NOMO-1 treated with dmso at 0.1 percent for 144 hours (cell line): Measurements from ENCODE around the gene MOB1B.
"Not testable (repeated sequence)": the region's sequence is repeated elsewhere in the genome, so short reads cannot be mapped to it uniquely, and the experiment has no call there.

ENCODE experiments used
- DNase-seq: peaks from one replicate; lab custom pipeline; 2025; ENCODE audit not compliant: unreplicated experiment; lab: John Stamatoyannopoulos, UW

The MOB1B gene

DNA sequence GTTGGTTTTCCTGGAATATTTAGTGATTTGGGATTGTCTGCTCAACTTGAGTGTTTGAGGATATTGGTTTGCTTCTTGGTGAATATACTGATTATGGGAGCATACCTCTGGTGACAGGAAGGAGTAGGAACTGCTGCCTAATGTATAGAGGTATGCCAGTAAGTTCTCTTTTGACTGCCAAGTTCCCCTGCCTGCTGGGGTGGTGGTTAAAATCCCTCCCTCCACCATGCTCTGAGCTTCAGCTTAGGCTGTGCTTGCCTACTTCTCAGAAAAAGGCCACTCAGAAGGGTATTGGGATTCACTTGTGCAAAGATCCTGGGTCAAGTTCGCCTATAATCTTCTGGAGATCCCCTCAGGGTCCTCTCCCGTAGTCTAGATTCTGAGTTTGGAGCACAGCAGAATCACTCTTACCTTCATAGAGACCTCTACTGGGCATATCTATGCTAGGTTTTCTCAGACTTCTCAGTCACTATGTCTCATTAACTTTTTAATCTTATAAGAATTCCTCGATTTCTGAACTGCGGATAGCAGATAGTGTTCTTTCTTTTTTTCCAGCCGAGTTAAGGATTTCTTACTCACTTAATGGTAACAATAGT lies 46.6 kb downstream of the MOB1B start:
- DNase-seq: no peak

DNA sequence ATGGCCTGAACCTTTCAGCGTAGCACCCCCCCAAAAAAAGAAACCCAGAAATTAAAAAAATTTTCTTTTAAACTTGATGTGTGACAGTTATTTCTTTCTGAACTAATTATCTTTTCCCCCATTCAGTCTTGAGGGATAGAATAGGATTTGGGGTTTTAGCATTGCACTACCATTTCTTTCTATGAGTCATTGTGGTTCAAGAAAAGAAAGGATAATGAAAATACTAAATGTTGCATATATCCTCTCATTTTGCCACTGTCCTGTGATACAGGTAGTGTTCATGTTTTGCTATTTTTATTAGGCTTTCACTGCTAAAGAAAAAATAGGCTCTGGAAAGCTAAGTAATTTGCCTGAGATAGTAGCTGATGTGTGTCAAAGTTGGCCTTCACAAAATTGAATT lies 51.9 kb downstream of the MOB1B start:
- no peak for DNase-seq

DNA sequence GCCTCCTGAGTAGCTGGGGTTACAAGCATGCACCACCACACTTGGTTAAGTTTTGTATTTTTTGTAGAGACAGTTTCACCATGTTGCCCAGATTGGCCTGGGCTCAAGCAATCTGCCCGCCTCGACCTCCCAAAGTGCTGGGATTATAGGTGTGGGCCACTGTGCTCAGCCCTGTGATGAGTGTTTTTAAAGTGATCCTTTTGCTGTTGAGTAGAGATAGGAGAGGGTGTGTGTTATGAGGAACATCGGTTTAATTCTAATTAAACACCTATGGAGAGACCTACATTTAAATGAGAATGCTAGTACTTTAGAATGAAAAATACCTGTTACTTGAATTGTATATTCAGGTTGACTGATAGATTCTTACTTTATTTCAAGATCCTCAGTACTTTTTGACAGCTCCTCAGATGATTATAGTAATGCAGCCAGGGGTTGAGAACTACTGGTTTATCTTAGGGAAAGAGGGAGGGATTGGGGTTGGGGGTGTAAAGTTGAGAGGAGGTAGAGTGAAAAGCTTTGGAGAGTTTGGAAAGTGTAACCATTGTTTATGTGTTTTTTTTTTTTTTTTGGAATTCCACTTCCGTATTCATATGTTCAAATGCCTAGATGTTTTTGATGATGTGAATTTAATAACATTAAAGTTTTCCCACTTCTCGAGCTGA lies 54.5 kb downstream of the MOB1B start:
- DNase-seq: no peak

DNA sequence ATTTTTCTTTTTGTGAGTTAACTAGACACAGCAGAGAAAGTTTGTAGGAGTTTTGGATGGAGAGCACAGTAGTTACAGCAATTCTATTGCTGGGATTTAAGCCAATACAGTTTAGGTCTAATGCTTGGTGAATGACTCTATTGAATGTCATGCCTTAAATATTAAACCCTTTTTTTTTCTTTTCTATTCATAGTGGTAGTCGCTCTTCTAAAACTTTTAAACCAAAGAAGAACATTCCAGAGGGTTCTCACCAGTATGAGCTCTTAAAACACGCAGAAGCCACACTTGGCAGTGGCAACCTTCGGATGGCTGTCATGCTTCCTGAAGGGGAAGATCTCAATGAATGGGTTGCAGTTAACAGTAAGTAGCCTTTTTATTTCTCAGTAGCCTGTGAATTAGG lies 56.5 kb downstream of the MOB1B start:
- no peak for DNase-seq

DNA sequence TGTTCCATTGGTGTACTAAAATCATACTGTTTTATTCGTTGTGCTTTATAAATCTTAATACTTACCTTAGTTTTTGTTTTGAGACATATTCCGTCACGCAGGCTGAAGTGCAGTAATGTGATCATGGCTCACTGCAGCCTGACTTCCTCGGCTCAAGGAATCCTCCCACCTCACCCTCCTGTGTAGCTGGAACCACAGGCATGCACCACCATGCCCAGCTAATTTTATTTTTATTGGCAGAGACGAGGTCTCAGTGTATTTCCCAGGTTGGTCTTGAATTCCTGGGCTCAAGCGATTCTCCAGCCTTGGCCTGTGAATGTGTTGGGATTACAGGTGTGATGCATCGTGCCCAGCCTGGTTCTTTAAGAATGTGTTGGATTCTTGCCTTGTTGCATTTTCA lies 66.9 kb downstream of the MOB1B start:
- no peak for DNase-seq

DNA sequence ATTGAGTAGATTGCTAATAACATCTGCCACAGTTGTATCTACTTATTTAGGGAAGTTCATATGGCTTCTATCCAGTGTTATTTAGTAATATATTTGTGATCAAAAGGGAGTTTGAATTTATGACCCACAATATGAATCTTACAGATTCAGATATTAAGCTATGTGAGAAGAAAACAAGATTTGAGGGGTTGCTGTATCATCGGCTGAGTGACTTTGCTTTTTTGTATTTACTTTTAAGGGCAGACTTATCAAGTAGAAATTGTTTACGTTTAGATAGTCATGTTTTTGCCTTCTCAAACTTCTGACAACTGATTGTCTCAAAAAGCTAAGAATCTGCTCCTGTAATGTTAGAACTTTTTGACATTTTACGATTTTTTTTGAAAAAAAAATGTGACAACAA lies 74.1 kb downstream of the MOB1B start:
- no peak for DNase-seq

DNA sequence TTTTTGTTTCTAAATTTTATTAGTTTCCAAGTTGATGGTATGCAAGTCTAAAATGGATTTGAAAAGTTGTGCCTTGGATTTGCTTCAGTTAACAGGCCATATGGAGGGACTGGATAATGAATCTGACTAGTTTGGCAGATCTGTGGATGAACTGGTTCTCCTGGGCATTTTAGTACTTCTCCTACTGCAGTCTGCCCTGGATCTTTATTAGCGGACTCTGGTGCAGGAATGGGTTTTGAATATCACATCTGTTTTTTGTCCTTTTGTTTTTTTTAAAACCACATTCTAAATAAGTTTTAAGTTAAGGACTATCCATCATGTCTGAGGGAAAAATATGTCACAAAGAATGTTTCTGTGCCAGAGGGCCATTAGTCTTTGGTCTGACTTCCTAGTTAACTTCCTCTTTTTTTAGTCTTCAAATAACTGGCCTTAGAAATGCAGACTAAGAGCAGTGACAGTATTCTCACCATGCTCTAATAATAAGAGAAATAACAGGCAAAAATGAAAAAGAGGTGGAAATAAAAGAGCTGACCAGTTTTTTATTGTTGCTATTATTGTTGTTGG lies 77.4 kb downstream of the MOB1B start:
- DNase-seq: peak; percentile 39

DNA sequence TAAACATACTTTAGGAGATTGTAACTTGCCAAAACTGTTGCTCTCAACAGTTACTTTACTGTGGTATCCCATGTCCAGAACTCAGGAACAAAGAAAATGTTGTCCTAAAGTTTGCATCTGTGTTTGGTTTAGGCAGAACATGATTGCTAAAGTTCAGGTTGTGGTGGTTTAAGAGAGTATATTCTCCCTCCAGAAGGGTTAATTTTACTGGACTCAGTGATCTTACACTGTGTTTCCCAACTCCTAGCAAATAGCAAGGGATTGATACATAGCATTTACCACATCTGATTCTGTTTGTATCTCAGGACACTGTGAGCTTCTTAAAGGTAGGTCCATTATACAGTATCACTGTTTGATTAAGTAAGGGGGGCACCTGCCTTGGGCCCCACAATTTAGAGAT lies 78.0 kb downstream of the MOB1B start:
- DNase-seq: no peak

DNA sequence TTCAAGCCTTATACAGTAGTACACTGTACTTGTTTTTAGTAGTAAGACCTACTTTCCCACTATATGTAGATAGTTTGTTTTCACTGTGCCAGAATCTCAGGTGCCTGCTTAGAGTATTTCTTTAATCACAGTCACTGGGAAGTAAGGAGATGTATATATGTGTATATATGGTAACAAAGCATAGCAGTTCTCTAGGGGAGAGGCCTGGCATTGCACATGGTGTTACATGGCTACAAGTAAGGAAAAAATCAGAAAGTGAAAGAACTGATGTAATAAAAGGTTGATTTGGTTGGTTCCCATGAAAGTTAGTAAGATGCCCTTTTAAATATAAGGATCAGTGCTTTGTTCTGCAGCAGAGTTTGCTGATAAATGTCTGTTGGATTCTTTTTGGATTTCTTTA lies 81.9 kb downstream of the MOB1B start:
- no peak for DNase-seq

DNA sequence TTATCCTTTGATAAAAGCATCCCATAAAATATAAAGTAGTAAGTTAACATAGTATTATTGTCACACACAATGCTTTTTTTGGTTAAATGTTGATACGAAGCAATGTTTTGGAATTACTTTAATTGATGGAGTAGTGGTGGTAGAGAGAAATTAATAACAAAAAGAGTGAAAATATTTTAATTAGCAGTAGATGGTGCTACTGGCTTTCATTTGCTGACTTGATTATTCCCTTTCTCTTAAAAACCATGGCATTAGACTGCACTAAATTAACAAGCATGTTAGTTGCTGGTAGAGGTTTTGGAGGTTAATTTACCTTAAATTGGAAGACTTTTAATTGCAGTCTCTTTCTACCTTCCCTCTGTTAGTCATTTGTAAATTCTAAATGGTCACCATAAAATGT lies 82.4 kb downstream of the MOB1B start:
- no peak for DNase-seq

DNA sequence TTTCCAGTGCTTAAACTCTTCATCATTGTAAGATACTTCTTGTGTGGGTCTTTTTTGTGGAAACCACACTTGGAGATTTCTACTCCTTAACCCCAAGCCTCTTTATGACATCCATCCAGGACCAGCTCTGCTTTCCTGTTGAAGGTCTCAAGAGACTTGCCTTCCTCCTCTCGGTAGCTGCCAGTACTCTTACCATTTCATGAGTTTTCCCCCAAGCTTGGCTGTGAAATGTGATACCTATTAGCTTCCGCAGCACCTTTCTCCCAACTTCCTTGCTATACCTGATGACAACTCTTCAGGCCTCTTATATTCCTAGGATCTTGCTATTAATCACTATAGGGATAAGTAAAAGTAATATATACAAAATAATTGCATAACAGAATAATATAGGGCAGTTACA lies 89.4 kb downstream of the MOB1B start:
- DNase-seq: no peak

DNA sequence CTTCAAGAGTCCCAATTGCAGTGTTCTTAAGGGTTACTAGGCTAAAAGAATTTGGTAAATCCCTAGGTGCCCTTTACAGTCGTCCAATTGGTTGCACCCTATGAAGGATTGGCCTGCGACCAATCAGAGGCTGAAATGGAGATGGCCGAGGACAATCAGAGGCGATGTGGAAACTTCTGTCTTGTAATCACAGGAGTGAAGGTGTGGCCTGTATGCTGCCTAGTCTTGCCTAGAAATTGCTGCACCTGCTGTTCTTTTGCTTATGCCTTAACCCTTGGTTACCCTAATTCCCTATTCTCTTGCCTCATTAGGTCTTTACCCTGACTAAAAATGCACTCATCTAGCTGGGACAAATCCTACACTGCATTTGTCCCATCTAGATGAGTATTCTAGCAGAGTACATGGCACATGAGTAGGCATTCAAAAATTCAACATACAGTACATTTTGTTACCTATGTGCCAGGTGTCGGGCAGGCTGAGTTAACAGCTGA lies 90.3 kb downstream of the MOB1B start:
- no peak for DNase-seq

DNA sequence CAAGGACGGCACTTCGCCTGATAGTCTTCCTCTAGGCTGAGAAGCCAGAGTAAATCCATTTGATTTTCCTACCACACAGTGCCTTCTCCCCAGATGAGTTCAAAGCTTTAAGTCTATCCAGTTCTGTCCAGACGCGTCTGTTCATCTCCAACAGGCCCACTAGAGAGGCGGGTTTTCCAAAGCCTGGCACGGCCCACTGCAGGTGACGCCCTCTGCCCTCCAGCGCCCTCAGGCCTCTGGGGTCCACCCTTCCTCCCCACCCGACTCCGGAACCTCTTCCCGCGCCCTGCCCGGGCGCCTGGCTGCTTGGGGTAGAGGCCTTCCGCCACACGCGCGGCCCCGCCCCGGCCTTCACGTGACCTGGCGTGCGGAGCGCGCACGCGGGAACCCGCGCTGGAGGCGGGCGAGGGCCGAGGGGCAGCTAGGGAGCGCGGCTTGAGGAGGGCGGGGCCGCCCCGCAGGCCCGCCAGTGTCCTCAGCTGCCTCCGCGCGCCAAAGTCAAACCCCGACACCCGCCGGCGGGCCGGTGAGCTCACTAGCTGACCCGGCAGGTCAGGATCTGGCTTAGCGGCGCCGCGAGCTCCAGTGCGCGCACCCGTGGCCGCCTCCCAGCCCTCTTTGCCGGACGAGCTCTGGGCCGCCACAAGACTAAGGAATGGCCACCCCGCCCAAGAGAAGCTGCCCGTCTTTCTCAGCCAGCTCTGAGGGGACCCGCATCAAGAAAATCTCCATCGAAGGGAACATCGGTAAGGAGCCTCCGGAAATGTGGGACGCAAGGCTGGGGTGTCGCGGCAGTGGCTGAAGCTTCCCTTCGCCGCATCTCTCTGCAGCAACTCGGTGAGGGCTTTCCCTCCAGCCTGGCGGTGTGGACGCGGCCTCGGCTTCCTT lies 91.3 kb downstream of the MOB1B start, which contains the start of gene DCK:
DCK (plus strand) TSS at position 469 of the 888 bp plus-strand sequence; CDS start at position 656, 187 bp downstream.
- peak; percentile 92 for DNase-seq

DNA sequence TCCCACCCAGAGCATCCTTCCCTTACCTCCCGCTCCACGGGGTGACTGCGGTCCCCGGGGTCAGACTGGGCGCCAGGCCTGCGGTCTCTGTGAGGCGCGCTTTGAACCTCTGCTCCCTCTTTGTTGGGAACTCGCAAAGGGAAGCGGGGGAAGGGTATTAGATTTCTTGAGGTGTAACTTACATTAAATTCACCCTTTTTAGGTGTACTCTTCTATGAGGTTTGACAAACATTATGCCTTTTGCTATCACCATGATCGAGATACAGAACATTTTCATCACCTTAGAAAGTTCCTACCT lies 91.8 kb downstream of the MOB1B start:
- DNase-seq: no peak

DNA sequence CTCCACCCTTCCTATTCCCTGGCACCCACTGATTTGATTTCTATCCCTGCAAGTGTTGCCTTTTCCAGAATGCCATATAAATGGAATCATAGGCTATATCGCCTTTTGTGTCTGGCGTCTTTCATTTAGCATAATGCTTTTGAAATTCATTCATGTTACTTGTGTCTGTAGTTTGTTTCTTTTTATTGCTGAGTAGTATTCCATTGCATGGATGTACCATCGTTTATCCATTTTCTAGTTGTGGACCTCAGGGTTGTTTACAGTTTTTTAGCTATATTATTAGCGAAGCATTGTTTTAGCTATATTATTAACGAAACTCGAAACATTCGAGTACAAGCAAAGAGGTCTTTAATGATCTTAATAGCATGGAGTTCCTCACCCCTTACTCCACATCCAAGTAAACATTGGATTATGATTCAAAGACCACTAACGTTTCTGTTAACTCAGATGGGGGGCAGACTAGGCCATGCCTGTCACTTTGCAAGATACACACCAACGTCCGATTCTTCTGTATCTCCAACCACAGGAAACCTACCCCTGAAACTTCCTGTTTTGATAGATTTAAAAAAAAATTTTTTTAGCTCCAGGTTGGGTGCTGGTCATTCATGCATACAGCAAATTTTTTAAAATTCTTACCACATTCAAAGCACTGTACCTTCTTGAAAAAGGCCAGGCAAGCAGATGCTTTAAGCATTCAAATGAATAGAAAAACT lies 92.4 kb downstream of the MOB1B start:
- peak; percentile 49 for DNase-seq

DNA sequence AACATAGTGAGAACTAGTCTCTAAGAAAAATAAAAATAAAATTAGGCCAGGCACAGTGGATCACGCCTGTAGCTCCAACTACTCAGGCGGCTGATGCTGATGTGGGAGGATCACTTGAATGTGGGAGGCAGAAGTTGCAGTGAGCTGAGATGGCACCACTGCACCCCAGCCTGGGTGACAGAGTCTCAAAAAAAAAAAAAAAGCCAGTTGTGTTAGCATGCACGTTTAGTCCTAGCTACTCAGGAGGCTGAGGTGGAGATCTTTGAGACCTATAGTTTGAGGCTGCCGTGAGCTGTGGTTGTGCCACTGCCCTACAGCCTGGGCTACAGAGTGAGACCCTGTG lies 93.8 kb downstream of the MOB1B start:
- no peak for DNase-seq

DNA sequence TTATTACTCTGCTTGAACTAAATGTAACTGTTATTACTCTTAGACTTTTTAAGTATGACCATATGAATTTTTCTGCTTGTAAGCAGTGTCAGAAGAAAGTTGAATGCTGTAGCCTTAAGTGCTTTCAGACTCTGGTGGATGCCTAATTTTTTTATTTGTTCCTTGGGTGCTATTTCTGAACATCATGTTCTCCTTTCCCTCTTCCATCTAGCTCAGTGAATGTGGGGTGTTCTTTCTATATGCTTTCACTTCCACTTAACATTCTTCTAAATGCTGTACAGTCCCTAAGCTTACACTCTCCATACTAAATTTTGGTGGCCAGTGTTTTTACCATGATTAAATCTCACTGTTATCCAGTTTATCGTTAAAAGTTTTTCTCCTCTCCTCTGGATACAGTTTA lies 94.9 kb downstream of the MOB1B start:
- DNase-seq: peak; percentile 18

DNA sequence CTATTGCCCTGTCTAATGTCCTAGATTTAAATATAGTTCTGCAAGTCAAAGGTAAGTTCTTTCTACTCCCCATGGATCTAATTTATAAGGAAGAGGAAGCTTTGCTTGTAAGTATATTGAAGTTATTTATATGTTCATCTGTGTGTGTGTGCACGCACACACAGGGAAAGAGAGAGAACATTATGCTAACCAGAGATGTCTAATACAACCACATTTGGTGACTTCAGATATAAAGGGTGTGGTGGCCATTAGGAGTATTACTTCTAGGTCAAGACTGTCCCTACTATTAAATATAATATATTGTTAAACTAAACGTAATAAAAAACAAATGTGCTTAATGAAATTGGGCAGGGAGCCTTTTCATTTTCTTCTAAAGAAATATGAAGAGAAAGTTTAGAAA lies 95.4 kb downstream of the MOB1B start:
- no peak for DNase-seq

DNA sequence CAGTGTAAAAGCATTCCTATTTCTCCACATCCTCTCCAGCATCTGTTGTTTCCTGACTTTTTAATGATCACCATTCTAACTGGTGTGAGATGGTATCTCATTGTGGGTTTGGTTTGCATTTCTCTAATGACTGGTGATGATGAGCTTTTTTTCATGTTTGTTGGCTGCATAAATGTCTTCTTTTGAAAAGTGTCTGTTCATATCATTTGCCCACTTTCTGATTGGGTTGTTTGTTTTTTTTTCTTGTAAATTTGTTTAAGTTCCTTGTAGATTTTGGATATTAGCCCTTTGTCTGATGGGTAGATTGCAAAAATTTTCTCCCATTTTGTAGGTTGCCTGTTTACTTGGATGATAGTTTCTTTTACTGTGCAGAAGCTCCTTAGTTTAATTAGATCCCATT lies 97.5 kb downstream of the MOB1B start:
- DNase-seq: not testable (repeated sequence)

DNA sequence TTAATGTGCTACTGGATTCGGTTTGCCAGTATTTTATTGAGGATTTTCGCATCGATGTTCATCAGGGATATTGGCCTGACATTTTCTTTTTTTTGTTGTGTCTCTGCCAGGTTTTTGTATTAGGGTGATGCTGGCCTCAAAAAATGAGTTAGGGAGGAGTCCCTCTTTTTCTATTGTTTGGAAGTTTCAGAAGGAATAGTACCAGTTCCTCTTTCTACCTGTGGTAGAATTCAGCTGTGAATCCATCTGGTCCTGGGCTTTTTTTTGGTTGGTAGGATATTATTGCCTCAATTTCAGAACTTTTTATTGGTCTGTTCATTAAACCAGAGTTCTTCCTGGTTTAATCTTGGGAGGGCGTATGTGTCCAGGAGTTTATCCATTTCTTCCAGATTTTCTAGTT lies 99.2 kb downstream of the MOB1B start:
- DNase-seq: not testable (repeated sequence)

DNA sequence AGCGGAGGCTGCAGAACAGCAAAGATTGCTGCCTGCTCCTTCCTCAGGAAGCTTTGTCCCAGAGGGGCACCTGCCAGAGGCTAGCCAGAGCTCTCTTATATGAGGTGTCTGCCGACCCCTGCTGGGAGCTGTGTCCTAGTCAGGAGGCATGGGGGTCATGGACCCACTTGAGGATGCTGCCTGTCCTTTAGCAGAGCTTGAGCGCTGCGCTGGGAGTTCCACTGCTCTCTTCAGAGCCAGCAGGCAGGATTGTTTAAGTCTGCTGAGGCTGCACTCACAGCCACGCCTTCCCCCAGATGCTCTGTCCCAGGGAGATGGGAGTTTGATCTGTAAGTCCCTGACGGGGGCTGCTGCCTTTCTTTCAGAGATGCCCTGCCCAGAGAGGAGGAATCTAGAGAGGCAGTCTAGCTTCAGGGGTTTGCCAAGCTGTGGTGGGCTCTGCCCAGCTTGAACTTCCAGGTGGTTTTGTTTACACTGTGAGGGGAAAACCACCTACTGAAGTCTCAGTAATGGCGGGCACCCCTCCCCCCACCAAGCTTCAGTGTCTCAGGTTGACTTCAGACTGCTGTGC lies 102.2 kb downstream of the MOB1B start:
- no peak for DNase-seq
